Psoas muscle (tissue), 8 donors: ENCODE results near the gene ATG9A. TPM values are rescaled to one million over a fixed set of nuclear protein-coding genes. Genes with fewer than 3 reads are reported as not detected.

ENCODE experiments used
- ATAC-seq, 4 donors: fragments of 200-7000 bp; cut with Tn5 transposase; one replicate each; pipeline ENCODE4 v1.9.1; 2020; ENCODE audit warnings: moderate library complexity in 3 of 4, mild to moderate bottlenecking in 2 of 4
- DNase-seq, 2 donors: peaks; one replicate each; pipeline ENCODE4 v3.0.0-alpha.2; 2020
- H3K27ac ChIP-seq: fragments of 200-600 bp; one replicate; pipeline ENCODE4 v1.8.0; 2022
- H3K27me3 ChIP-seq, 3 donors: fragments of 200-600 bp in 1 of 3; one replicate each; pipeline versions ENCODE4 v1.6.1 to v1.8.0; 2013 to 2022; ENCODE audit warnings: low read length in 2 of 3, mild to moderate bottlenecking in 2 of 3, moderate library complexity in 1 of 3; ENCODE audit not compliant: insufficient read depth in 3 of 3
- H3K36me3 ChIP-seq, 2 donors: fragments of 200-600 bp in 1 of 2; one replicate each; pipeline versions ENCODE4 v1.6.1 to v1.8.0; 2013 to 2022; ENCODE audit warnings: low read depth in 1 of 2, mild to moderate bottlenecking in 1 of 2, moderate library complexity in 1 of 2; ENCODE audit not compliant: insufficient read depth in 1 of 2
- H3K4me1 ChIP-seq: fragments of 200-600 bp; one replicate; pipeline ENCODE4 v1.8.0; 2022
- H3K4me3 ChIP-seq: fragments of 200-600 bp; one replicate; pipeline ENCODE4 v1.8.0; 2022; ENCODE audit warnings: mild to moderate bottlenecking
- H3K9me3 ChIP-seq: fragments of 200-600 bp; one replicate; pipeline ENCODE4 v1.8.0; 2022
- CTCF ChIP-seq: fragments of 200-600 bp; IDR thresholded peaks from one replicate; pipeline ENCODE4 v1.8.0; 2022; ENCODE audit warnings: antibody characterized with exemption
- whole genome bisulfite sequencing, 3 donors: extraction: QIAGEN DNeasy Blood & Tissue Kit; methylation state at CpG; one replicate each; pipeline versions ENCODE4 v1.1.6 to v1.1.7; 2013; 5-methylcytosine and 5-hydroxymethylcytosine counted together
- intact Hi-C, 2 donors: fragments of 100-400 bp; cut with DNase I; formaldehyde crosslinking; loops; one replicate each; pipeline versions ENCODE4 v1.11.0 to v1.14.2; 2022
- polyA plus RNA-seq, 3 donors: library from polyadenylated mRNA; stranded (reverse); fragments of 200-250 nt; gene quantifications; one replicate each; pipeline ENCODE4 v1.2.3, GENCODE V29; 2013
- total RNA-seq, 4 donors: library from RNA; stranded (reverse); fragmentation: NEBNext Ultra II Directional in 2 of 4; extraction: Animal tissue kit (Norgen Biotek cat#: 25700) in 2 of 4; gene quantifications; one replicate each; pipeline versions ENCODE4 v1.2.1 to v1.2.4, GENCODE V29; 2021 to 2023
- donor health status: healthy with polysubstance abuse.
- donor health status: DM: no; HTN: no; CAD: no; lungs with moderate emphysema.
- donor health status: Bipolar disorder and iron deficiency.
- donor health status: healthy.
- donor health status: DM: yes; HTN: yes; CAD: no.
- donor health status: DM: no; HTN: no; CAD: no.
- donor health status: DM: no; HTN: no; CAD: no.
- donor health status: DM: yes; HTN: yes; CAD: no.

ATG9A gene
- total and polyA plus RNA-seq, 7 donors, result 41.6 to 180 (median 111) TPM

- Histone ChIP-seq H3K36me3 (peaks cover 0 to 48% of the 10 kb centered on the region in 2 donors), H3K9me3 (no peaks in the 10 kb centered on the region), H3K4me3 (peak overlapping the region; percentile 95), H3K27ac (peak overlapping the region; percentile 94), H3K4me1 (peaks cover 52% of the 10 kb centered on the region), H3K27me3 (no peaks in the 10 kb centered on the region)
- no peak for TF ChIP-seq CTCF
- ATAC-seq, result no peak
- 90 to 94% (median 92%) methylated on average over 10 of the region's 10 CpGs for WGBS, 3 donors
- intact Hi-C loops, result loop anchor here in 1 of 2 donors (10.0 kb wide), 1 partner anchor 48 kb away; no protein-coding TSS in a partner anchor
- DNase-seq, result no peak
Observed at GRCh38 chr2:219246559-219246958, 17.1 kb upstream of the ATG9A start.

GRCh38 chr2:219245899-219246230 is 16.4 kb upstream of the ATG9A start:
- Histone ChIP-seq H3K4me1 (peaks cover 45% of the 10 kb centered on the region), H3K36me3 (peaks cover 0 to 41% of the 10 kb centered on the region in 2 donors), H3K27me3 (no peaks in the 10 kb centered on the region), H3K27ac (peak overlapping the region; percentile 94), H3K4me3 (peak overlapping the region; percentile 95), H3K9me3 (no peaks in the 10 kb centered on the region)
- DNase-seq (no peak), ATAC-seq (no peak)
- intact Hi-C loops, result loop anchor here in 1 of 2 donors (10.0 kb wide), 1 partner anchor 49 kb away; no protein-coding TSS in a partner anchor
- no peak for TF ChIP-seq CTCF
- WGBS, 3 donors, result 14 to 15% (median 14%) methylated on average over 10 of the region's 10 CpGs

- 0 to 1% (median 0%) methylated on average over 44 to 46 of the region's 46 CpGs for WGBS, 3 donors
- Histone ChIP-seq H3K4me1 (peaks cover 39% of the 10 kb centered on the region), H3K27ac (peak within 1 kb of the TSS; percentile 94), H3K9me3 (no peaks in the 10 kb centered on the region), H3K36me3 (peaks cover 0 to 36% of the 10 kb centered on the region in 2 donors), H3K4me3 (peak within 1 kb of the TSS; percentile 95), H3K27me3 (no peaks in the 10 kb centered on the region)
- TF ChIP-seq CTCF, result no peak
- DNase-seq (peak; percentile 96 to 97), ATAC-seq (peak; percentile 86 to 95 (median 92))
- intact Hi-C loops, result loop anchor here in 1 of 2 donors (10.0 kb wide), 1 partner anchor 49 kb away; no protein-coding TSS in a partner anchor
Observed at GRCh38 chr2:219245148-219245898, 15.9 kb upstream of the ATG9A start, which contains the start of the genes GLB1L and STK16. Gene GLB1L (minus strand): TSS chr2:219245444. CDS start chr2:219243573, 1,871 bp downstream. Gene STK16 (plus strand): TSS chr2:219245479. CDS start chr2:219246000, 521 bp downstream.

GRCh38 chr2:219244789-219245147 is 15.3 kb upstream of the ATG9A start:
- WGBS, 3 donors, result 33 to 40% (median 37%) methylated on average over 6 of the region's 6 CpGs
- no peaks in the 10 kb centered on the region for H3K9me3 ChIP-seq
- H3K4me3 ChIP-seq, result peak overlapping the region; percentile 95
- no peak for ATAC-seq
- H3K36me3 ChIP-seq, result peaks cover 0 to 30% of the 10 kb centered on the region in 2 donors
- TF ChIP-seq CTCF, result no peak
- peaks cover 34% of the 10 kb centered on the region for H3K4me1 ChIP-seq
- intact Hi-C loops, result loop anchor here in 1 of 2 donors (10.0 kb wide), 1 partner anchor 50 kb away; no protein-coding TSS in a partner anchor
- no peak for DNase-seq
- H3K27ac ChIP-seq, result peak overlapping the region; percentile 94
- no peaks in the 10 kb centered on the region for H3K27me3 ChIP-seq
